ENCODE results near the gene C3orf49.

DNA sequence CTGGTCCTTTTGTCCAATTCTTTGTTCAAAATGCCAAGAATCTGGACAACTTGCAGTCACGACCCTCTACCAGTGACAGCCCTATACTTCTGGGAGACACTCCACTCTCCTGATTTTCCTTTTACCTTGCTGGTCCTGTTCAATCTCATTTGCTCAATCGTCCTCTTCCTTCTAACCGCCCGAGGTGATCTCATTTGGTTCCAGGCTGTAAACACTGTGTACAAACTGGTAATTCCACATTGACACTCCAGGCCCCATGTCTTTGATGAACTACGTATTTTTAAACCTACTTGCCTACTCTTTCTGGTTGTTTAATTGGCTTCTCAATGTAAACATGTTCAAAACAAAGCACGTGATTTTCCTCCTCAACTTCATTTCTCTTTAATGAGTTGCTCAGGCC is 23.7 kb upstream of the C3orf49 start:
- no peak for TF ChIP-seq EP300 (IDR thresholded peaks at IDR 0.05)
- TF ChIP-seq, protein P1, sequence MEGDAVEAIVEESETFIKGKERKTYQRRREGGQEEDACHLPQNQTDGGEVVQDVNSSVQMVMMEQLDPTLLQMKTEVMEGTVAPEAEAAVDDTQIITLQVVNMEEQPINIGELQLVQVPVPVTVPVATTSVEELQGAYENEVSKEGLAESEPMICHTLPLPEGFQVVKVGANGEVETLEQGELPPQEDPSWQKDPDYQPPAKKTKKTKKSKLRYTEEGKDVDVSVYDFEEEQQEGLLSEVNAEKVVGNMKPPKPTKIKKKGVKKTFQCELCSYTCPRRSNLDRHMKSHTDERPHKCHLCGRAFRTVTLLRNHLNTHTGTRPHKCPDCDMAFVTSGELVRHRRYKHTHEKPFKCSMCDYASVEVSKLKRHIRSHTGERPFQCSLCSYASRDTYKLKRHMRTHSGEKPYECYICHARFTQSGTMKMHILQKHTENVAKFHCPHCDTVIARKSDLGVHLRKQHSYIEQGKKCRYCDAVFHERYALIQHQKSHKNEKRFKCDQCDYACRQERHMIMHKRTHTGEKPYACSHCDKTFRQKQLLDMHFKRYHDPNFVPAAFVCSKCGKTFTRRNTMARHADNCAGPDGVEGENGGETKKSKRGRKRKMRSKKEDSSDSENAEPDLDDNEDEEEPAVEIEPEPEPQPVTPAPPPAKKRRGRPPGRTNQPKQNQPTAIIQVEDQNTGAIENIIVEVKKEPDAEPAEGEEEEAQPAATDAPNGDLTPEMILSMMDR (IDR thresholded peaks at IDR 0.05), result no peak
- TF ChIP-seq POLR2AphosphoS5 (IDR thresholded peaks at IDR 0.05), result no peak
- no peak for TF ChIP-seq POLR2A (IDR thresholded peaks at IDR 0.05; ENCODE audit: low read depth)

Measured in esophagus muscularis mucosa (tissue), 4 donors.